Activated naive CD8-positive, alpha-beta T cell treated with anti-CD3 and anti-CD28 coated beads, Interleukin-2, amount 50 U/mL, for 16 hours (primary cell): ENCODE measurements around the gene TMEM63B.
"Not testable (repeated sequence)": the region's sequence is repeated elsewhere in the genome, so short reads cannot be mapped to it uniquely, and the experiment has no call there.

Experiments used
- DNase-seq: peaks from one replicate; pipeline ENCODE4 v3.0.0-alpha.2; 2020; ENCODE audit warnings: low read depth, low spot score

Gene TMEM63B

DNA sequence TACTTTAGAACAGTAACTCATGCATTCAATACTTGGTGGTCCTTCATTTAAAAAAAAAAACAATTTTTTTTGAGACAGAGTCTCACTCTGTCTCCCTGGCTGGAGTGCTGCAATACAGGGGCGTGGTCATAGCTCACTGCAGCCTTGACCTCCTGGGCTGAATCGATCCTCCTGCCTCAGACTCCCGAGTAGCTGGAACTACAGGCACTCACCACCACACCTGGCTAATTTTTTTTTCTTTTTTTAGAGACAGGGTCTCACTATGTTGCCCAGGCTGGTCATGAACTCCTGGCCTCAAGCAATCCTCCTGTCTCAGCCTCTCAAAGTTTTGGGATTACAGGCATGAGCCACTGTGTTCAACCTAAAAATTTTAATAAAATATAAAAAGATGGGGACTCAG is 17.2 kb downstream of the TMEM63B start:
- not testable (repeated sequence) for DNase-seq

DNA sequence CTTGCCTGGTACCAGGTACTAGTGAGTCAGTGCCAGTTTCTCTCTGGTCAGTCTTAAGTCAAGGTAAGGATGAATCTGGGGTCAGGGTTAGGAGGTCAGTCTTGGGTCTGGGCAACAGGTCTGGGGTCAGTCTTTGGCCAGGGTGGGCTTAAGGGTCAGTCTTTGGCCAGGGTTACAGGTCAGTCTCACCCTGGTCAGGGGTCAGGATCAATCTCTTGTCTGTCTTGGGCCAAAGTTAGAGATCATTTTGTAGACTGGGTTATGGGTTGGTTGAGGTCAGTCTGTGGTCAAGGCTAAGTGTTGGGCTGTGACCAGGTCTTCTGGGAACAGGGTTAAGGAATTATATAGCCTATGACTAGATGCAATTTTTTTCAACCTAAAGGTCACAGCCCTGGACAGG is 18.5 kb downstream of the TMEM63B start:
- no peak for DNase-seq

DNA sequence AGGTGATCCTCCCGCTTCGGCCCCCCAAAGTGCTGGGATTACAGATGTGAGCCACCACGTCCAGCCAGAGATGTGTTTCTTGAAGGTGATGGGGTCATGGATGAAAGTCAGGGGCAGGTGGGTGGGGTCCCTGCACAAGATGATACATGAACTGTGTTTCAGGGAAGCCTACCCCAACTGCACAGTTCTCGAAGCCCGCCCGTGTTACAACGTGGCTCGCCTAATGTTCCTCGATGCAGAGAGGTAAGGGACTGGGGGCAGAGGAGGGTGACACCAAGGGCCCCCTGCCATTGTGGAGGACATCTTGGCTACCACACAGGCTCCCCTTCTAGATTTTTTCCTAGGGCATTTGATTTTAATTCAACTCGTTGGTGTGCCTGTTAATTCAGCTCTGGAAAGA is 19.3 kb downstream of the TMEM63B start:
- no peak for DNase-seq

DNA sequence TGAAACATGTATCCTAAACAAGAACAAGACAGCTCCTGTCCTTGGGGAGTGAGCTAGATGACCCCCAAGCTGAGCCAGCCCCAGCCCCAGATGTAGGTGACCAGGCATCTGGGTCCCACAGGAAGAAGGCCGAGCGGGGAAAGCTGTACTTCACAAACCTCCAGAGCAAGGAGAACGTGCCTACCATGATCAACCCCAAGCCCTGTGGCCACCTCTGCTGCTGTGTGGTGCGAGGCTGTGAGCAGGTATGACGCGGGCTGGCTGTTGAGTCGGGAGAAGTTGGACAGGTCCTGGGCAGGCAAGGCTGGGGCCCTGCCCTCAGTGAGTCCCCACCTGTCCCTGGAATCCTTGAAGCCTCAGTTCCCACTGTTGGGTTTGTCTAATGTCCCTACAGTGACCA is 19.9 kb downstream of the TMEM63B start:
- DNase-seq, result no peak

DNA sequence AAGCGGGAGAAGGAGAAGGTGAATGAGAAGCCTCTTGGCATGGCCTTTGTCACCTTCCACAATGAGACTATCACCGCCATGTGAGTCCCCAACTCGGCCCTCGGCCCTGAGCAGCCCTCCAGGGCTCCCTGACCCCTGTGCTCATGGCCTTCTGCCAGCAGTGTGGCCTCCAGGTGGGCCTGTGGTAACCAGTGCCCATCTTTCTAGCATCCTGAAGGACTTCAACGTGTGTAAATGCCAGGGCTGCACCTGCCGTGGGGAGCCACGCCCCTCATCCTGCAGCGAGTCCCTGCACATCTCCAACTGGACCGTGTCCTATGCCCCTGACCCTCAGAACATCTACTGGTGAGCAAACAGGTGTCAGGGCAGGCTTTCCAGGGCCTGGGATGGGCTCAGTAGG is 21.0 kb downstream of the TMEM63B start:
- DNase-seq, result no peak

DNA sequence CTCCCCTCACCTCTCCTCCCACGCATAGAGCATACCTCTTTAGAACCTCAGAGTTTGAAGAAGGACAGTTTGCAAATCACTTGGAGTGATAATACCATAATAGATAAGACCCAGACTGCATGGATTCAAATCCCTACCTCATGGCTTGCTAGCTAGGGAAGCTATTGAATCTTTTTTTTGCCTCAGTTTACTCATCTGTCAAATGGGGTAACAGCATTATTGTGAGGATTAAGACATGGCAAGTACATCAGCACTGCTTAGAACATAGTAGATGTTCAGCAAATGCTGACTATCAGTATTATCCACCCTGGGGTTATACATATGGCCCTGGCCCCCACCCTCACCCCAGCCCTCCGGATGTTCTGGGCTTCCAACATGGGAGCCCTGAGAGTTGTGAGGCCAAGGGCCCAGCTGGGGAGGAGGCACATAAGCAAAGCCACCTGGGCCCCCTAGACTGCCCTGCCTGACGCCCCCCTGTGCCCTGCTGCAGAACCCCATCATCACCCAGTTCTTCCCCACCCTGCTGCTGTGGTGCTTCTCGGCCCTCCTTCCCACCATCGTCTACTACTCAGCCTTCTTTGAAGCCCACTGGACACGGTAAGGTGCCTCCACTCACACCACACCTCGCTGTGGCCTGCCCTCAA is 22.1 kb downstream of the TMEM63B start:
- no peak for DNase-seq

DNA sequence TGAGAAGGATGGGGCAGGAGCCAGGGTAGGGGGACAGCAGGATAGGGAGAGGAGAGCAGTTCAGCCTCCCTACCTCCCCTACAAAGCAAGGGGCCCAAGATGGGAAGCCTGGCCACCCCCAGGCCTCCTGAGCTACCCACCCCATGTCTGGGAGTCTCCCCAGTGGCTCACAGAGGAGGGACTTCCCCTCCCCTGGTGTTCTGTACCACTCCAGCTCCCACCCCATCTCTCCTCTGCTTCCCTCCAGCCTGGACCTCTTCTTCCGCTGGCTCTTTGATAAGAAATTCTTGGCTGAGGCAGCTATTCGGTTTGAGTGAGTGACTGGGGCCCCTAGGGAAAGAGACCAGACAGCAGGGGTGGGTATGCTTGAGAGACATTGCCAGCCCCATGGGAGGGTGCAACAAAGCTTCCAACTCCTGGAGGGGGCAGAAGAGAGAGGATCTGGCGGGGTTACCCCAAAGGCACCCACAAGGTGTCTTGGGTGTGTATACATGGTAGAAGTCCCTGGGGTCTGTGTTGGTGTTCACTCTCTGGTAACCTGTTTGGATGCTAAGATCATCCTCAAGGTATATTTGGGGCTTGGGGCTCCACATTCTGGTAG is 23.1 kb downstream of the TMEM63B start:
- DNase-seq, result no peak

DNA sequence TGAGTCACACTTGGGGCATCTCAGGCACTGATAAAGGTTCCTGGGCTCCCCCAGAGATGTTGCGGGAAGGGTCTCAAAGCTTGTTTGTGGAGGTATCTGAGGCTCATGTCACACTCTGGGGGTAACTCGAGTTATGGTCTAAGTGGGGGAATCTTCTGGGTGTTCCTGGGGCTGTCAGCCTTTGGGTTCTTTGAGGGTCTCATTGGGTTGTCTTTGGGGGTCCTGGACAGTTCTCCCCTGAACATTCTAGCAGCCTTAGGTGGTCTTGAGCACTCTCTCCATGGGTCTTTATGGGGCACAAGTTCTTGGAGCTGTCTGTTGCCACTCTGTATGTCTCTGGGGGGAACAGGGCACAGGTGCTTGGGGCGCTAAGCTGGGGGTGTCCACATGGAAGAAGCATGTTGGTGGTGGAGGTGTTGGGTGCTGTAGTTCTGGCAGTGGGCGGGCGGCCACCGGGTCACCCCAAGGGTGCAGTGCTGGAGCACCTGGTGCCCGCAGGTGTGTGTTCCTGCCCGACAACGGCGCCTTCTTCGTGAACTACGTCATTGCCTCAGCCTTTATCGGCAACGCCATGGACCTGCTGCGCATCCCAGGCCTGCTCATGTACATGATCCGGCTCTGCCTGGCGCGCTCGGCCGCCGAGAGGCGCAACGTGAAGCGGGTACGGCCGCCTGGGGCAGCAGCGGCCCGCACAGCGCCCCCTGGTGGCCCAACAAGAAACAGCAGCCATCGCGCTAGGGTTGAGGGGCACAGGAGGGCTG is 24.2 kb downstream of the TMEM63B start:
- peak; percentile 57 for DNase-seq

DNA sequence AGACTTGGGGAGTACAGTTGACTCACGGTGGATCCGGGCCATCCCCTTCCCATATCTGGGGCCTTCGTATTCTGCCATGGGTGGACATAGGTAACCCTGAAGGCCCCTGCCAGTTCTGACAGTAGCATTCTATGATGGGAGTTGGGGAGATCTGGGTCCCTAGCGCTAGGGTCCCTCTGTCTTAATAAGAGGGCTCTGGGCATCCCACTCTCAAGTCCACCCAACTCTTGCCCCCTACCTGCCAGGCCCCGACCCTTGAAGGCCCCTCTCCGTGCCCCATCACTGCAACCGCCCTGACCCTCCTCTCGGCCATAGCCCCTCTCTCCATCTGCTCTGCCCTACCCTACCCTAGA is 24.7 kb downstream of the TMEM63B start:
- no peak for DNase-seq

DNA sequence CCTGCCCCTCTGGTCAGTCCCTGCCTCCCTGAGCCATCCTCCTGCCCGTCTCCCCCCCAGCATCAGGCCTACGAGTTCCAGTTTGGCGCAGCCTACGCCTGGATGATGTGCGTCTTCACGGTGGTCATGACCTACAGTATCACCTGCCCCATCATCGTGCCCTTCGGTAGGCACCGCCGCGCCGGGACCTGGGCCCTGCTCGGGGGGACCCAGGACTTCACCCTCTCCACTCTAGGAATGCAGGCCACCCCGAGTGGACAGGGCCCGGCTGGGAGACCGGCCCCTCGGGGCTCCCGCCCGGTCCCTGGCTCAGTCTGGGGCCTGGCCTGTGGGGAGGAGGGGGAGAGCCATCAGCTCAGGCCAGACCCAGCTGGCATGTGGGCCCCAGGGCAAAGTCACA is 25.2 kb downstream of the TMEM63B start:
- no peak for DNase-seq

DNA sequence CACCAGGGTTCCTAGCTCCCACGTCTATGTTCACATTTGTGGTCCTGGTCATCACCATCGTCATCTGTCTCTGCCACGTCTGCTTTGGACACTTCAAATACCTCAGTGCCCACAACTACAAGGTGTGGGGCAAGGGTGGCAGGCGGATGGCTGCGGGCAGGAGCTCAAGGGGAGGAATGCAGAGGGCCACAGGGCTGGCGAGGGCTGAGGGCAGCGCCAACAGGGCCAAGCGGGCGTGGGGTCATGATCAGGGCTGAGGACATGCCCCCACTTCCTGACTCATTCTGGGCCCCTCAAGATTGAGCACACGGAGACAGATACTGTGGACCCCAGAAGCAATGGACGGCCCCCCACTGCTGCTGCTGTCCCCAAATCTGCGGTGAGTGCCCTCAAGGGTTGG is 26.7 kb downstream of the TMEM63B start:
- DNase-seq, result no peak

DNA sequence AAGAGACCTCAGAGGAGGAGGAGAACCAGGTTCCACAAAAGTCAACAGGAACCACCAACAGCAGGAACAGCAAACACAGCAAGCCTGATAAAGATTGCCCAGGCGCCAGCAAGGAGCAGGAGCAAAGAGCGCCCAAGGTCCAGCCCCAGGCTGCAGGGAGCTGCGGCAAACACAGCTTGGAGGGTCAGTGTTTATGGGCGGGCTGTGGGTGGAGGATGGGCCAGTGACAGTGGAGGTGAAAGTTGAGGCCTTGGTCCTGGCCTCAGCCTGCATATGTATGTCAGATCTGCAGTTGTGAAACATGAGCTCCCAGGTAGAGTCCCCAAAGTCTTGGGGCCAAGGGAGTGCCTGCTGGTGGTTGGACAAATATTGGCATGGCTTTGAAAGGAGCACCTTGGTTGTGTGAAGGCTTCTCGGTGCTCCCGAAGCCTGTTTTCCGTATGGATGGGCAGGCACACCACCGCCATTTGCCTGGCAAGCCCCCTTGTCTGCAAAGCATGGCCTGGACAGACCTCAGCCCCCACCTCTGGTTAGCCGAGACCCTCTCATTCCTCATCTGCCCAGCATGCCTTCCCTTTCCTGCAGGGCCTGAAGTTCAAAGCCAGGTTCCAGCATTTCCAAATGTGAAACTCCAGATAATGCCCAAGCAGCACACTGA is 29.3 kb downstream of the TMEM63B start:
- DNase-seq, result no peak

DNA sequence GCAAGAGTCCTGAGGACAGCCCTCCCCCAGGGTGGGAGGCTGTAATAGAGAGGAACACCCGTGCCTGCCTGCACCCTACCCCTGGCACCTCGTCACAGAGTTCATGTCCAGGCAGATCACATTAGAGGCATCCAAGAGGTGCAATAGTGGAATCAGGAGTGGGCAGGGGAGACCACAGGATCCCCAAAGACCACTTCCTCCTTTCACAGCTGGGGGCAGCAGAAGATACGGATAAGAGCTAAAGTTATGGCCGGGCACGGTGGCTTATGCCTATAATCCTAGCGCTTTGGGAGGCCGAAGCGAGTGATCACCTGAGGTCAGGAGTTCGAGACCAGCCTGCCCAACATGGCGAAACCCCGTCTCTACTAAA is 29.8 kb downstream of the TMEM63B start:
- no peak for DNase-seq

DNA sequence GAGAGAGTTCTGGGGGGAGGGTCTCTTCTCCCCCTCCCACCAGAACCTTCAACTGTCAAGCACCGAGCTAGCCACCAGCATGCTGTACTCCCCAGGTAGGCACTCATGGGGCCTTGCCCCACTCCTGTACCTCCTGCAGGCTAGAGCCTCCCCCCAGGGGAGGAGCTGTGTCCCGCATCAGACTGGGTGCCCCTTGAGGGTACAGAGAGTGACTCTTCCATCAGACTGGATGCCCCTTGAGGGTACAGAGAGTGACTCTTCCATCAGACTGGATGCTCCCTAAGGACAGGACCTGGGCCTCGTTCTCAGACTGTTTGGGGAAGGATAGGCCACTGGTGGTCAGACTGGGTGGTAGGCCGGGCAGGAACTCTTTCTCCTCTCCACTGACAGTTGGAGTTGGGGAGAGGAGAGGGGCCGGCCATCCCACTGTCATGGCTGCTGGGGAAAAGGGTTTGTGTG is 31.4 kb downstream of the TMEM63B start, which contains the start of gene CAPN11:
CAPN11 (plus strand) TSS at position 51 of the 459 bp plus-strand sequence; CDS start at position 80, 29 bp downstream.
- no peak for DNase-seq

DNA sequence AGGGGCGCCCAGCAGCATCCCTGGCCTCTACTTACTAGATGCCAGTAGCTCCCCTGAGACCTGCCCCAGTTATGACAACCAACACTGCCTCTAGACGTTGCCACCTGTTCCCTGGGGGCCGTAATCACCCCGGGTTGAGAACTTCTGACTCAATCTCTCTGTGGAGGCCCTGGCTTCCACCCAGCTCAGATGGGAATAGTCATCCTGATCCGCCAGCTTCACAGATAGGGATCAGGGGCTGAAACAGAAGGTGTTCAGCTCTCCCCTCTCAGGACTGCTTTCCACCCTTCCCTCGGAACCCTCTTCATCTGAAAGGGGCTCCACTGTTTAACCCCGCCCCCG is 34.6 kb downstream of the TMEM63B start:
- DNase-seq, result no peak

DNA sequence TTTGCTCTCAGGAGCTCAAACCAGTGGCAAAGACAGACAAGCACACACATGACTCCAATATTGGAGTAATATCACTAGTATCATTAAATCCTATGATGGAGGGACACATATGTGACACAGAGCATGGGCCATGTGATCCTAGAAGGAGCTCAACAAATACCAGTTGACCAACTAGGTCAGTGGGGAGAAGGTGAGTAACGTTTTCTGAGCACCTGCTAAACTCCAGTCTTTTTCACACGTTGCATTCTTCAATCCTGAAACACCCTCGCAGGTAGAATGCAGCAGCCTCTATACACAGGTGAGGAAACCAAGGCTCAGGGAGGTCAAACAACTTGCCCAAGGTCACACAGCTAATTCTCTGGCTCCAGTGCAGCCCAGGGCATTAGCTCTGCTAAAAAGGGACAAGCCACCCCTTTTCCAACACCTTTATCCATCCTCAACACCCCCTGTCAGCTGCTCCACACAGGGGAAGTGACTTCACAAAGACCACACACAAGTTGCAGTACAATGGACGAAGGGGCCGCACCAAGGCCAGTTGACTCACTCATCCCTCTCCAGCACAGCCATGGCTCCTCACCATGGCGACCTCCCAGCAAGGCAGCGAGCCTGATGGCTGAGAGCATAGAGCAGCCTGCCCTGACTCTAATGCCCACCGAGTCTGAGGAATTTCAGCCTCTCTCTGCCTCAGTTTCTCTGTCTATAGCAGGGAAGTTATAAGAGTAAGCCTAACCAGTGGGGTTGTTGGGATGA is 35.7 kb downstream of the TMEM63B start:
- DNase-seq, result no peak

DNA sequence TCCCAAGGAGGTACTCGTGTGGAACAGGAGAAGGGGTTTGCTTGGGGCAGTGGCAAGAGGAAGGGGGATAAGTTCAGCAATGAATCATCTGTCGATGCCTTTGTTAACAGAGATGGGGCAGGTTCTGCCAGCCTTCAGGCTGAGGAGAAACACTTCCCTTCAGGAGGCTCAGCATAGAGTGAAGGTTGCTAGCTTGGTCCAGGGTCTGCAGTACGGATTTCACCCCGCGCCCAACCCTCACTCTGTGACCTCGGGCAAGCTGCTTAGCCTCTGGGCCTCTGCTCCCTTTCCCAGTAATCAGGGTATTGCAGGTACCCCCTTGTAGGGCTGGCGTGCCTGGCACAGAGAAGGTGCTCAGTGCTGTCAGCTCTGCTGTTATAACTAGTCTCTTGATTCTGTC is 38.8 kb downstream of the TMEM63B start:
- DNase-seq, result no peak

DNA sequence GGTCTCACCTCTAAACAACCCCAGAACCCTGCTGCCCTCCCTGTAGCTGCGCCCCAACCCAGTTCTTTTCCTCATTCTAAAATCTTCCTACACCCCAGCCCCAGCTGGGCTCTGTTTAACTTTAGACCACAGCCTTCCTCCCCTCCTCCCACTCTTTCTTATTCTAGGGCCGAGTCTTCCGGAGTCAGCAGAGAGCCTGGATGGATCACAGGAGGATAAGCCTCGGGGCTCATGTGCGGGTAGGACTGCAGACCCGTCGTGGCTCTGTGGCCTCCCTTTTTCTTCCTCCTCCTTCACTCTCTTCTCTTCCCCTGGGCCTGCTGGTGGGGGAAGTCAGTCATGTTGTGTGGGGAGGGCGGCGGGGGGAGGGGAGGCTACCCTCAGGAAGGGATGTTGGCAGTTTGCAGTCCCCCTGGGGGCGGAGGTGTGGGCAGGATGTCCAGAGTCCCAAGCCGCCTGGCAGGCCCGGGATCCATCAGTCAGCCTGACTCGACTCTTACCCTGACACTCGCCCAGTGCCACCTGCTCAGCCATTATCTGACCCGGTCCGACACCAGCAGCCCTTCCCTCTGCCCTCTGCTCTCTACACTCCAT is 39.3 kb downstream of the TMEM63B start:
- no peak for DNase-seq

DNA sequence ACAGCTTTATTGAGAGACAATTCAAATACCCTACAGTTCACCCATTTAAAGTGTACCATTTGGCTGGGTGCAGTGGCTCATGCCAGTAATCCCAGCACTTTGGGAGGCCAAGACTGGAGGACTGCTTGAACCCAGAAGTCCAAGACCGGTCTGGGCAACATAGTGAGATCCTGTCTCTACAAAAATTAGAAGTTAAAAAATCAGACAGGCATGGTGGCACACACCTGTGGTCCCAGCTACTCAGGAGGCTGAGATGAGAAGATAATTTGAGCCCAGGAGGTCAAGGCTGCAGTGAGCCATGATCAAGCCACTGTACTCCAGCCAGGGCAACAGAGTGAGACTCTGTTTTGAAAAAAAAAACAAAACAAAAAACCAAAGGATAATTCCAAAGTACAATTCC is 40.2 kb downstream of the TMEM63B start:
- DNase-seq, result no peak

DNA sequence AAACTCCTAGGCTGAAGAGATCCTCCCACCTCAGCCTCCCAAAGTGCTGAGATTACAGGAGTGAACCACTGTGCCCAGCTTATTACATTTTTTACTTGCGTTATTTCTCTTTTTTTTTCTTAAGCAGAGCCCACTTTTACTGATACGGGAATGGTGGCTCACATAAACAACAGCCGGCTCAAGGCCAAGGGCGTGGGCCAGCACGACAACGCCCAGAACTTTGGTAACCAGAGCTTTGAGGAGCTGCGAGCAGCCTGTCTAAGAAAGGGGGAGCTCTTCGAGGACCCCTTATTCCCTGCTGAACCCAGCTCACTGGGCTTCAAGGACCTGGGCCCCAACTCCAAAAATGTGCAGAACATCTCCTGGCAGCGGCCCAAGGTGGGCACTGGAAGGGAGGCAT is 41.8 kb downstream of the TMEM63B start:
- no peak for DNase-seq

DNA sequence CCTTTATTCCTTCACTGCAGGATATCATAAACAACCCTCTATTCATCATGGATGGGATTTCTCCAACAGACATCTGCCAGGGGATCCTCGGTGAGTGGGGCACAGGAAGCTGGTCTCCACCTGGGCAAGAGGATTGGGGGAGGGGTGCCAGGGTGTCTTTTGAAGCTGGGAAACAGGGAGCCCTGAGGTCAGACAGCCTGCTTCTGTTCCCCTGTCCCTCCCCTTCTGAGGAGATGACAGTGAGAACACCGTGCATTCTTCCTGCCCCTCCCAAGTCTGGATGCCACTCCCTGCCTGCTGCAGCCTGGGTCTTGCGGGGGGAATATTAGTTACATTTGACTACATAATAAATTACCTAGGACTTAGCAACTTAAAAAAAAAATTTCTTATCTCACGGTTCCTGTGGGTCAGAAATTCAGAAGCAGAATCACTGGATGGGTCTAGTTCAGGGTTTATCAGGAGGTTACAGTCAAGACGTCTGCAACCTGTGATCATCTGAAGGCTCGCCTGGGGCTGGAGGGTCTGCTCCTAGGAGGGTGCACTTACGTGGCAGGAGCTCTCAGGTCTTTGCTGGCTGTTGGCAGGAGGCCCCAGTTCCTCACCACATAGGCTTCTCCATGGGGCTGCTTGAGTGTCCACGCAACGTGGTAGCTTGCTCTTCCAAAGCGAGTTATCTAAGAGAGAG is 42.7 kb downstream of the TMEM63B start:
- no peak for DNase-seq
